NCI-H1417 (cell line): ENCODE data around the gene PAGE1.
"Not testable (repeated sequence)": the region's sequence is repeated elsewhere in the genome, so short reads cannot be mapped to it uniquely, and the experiment has no call there.

ENCODE experiments used
- DNase-seq, 3 experiments: peaks; one replicate each; lab custom pipeline; 2025; lab: John Stamatoyannopoulos, UW

The PAGE1 gene

DNA sequence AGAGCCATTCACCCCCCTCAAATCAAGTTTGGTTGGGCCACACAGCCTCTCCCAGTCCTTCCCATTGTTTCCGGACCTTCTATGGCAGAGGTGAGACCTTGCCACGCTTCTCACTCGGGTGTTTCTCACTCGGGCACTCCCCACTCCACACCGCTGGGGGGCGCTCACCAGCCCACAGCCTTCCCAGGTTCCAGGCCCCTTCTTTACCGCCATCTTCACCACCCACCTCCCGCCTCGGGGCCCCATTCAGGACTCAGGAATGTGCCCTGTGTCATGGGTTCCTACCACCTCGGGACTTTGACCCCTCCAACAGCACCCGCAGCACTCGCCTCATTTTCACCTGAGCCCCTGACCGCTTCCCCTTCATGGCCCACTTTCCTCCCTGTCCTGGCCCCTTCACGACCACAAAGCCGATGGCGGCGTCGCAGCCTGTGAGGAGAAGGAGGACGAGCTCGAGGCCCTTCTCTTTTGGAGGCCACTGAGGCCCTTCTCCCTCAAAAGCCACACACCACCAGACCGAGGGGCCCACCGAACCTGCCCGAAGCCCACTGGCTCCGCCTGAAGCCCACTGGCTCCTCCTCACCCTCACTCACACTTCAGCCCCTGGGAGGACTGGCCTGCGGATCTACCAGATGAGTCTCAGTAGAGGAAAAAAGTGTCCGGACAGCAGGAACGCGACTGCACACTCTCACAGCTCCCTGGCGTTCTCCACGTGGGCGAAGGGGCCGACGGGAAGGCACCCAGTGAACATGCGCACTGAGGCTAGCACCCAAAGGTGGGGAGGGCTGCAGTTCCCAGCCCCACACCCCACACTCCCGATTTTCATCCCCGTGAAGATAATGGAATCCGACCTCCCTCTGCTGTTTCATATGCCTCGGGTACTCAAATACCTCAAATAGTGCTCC lies at the start of gene PAGE1:
Gene PAGE1, minus strand, starts transcription at position 709 of the 905 bp plus-strand sequence. CDS start 1,214 bp downstream, outside the sequence.
- DNase-seq, result no peak

- DNase-seq, result not testable (repeated sequence)
These were observed 45.7 kb upstream of the PAGE1 start for GRCh38 chrX:49741501-49741900.

- no peak for DNase-seq
These were observed 32.1 kb upstream of the PAGE1 start for GRCh38 chrX:49727847-49728246.

DNA sequence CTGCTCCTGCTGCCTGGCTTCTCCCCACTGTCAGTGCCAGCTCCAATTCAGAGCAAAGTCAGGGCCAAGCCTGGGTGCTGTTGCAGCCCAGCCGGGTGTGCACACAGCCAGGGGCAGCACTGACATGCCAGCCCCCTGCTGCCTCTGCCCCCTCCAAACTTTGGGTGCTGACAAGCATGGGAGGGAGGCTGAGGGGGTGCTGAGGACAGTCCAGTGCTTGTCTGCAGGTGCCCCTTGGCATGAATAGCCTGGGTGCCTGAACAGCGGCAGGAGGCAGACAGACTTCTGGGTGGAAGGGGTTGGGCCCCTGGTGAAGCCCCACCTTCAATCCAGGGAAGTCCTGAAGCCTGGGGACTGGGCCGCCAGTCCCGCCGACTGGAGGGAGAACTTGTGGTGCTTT lies 31.2 kb upstream of the PAGE1 start:
- no peak for DNase-seq

- no peak for DNase-seq
These were observed 30.4 kb upstream of the PAGE1 start for GRCh38 chrX:49725923-49726904.

- DNase-seq, result no peak
These were observed 29.6 kb upstream of the PAGE1 start for GRCh38 chrX:49725401-49725800.

- DNase-seq, result not testable (repeated sequence)
These were observed 24.3 kb upstream of the PAGE1 start for GRCh38 chrX:49720106-49720505.

GRCh38 chrX:49712577-49712976 lies 16.8 kb upstream of the PAGE1 start:
- no peak for DNase-seq

GRCh38 chrX:49710744-49711319 lies 15.0 kb upstream of the PAGE1 start:
- DNase-seq, result peak in 2 of 3 experiments; percentile 3 to 67

- no peak for DNase-seq
These were observed 9.1 kb upstream of the PAGE1 start for GRCh38 chrX:49704691-49705404.

- DNase-seq, result no peak
These were observed 6.1 kb upstream of the PAGE1 start for GRCh38 chrX:49701933-49702332.

GRCh38 chrX:49701323-49701722 lies 5.5 kb upstream of the PAGE1 start:
- DNase-seq, result no peak

GRCh38 chrX:49675075-49675719 lies 20.6 kb downstream of the PAGE1 start:
- DNase-seq, result no peak

DNA sequence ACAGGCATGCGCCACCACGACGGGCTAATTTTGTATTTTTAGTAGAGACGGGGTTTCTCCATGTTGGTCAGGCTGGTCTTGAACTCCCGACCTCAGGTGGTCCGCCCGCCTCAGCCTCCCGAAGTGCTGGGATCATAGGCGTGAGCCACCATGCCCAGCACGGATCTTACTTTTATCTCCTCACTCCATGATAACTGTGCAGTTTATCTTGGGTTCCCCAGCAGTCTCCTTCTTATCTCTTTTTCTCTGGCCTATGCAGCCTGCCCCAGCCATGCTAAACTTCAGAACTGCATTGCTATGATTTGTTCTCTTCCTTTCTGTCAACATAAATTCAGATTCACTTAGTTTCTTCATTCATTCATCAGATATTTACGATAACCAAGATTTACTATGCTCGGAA lies 22.4 kb downstream of the PAGE1 start:
- DNase-seq, result no peak

- no peak for DNase-seq
These were observed 31.0 kb downstream of the PAGE1 start for GRCh38 chrX:49664824-49665223.

DNA sequence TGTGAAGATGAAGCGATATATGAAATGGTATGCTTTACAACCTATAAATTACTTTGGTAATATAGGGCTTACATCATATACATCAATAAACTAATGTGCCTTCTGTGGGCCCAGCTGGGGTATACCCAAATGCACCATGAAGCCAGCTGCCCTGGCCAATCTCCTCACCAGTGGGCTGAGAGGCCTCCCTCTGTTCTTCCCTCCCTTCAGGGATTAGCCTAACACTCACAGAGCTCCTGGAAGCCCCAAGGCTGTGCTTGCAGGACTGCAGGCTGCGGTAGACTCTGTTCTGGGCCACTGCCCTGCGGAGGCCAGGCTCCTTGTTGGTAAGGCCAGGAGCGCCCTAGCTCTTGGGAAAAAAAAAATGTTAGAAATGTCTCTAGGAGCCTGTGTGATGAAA lies 33.9 kb downstream of the PAGE1 start:
- DNase-seq, result no peak

- no peak for DNase-seq
These were observed 36.0 kb downstream of the PAGE1 start for GRCh38 chrX:49659771-49660170.

GRCh38 chrX:49656533-49656932 lies 39.3 kb downstream of the PAGE1 start:
- no peak for DNase-seq

DNA sequence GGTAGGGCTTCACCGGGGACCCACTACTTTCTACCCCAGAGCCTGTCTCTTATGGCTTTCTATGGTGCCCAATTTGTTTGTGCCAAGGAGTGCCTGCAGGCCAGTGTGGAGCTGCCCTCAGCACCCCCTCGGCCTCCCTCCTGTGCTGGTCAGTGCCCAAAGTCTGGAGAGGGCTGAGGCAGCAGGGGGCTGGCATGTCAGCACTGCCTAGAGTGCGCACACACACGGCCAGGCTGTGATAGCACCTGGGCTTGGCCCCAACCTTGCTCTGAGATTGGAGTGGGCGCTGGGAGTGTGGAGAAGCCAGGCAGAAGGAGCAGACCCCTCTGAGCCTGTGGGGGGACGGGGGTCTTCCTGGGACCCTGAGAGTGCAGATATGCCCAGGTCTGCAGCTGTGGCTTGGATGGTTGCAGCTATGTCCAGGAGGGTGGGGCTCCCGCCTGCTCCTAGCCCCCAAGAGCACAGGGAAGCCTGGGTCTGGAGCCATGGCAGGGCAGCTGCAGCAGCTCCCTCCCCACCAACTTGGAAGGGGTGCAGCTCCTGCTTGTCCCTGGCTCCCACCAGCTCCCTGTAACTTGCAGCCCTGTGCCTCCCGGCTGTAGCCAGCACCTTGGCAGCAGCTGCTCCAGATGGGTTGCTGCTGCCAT lies 50.7 kb downstream of the PAGE1 start:
- DNase-seq, result no peak
